ENCODE data around the gene ACVR2B. TPM values are rescaled to one million over a fixed set of nuclear protein-coding genes. Genes with fewer than 3 reads are reported as not detected.

Gene ACVR2B
- total and polyA plus RNA-seq, 10 of the 15 experiments (the other 5 are each of a cell fraction or from before 2014, with no cell fraction given), result 0.27 to 2.9 (median 1.0) TPM

- Histone ChIP-seq H3K4me3 (no peak overlapping the region), H3K9ac (ENCODE audit: control insufficient read depth, insufficient read depth, low read length) (no peak overlapping the region), H3K36me3 (ENCODE audit: control insufficient read depth in 2 of 2, insufficient read depth in 2 of 2, low read length in 1 of 2) (peaks cover 0 to 7% of the 10 kb centered on the region in 2 experiments; a peak in 2 of 4 replicates), H3K9me3 (replicated peaks; ENCODE audit: control insufficient read depth, insufficient read depth, low read length) (no peaks in the 10 kb centered on the region), H3K4me1 (ENCODE audit: control insufficient read depth, insufficient read depth, low read length) (peaks cover 3% of the 10 kb centered on the region; the same call in 1 of the 2 replicates), H3K27ac (ENCODE audit: control insufficient read depth, insufficient read depth) (no peak overlapping the region), H4K20me1 (ENCODE audit: control insufficient read depth, insufficient read depth) (no peaks in the 10 kb centered on the region), H3K79me2 (ENCODE audit: control insufficient read depth, insufficient read depth, low read length) (no peaks in the 10 kb centered on the region), H2AFZ (ENCODE audit: control insufficient read depth, low read depth, low read length) (no peak overlapping the region), H3K4me2 (ENCODE audit: control insufficient read depth, insufficient read depth) (no peak overlapping the region), H3K27me3 (replicated peaks in 1 of 2; ENCODE audit: control insufficient read depth in 2 of 2, insufficient read depth in 2 of 2, low read length in 1 of 2) (no peaks in the 10 kb centered on the region)
- TF ChIP-seq MTA3 (IDR thresholded peaks at IDR 0.05; ENCODE audit: borderline replicate concordance, low read length) (no peak), ZNF274 (IDR thresholded peaks at IDR 0.05; ENCODE audit: insufficient read depth, insufficient read length) (no peak), SMAD5 (IDR thresholded peaks at IDR 0.05; ENCODE audit: low read depth) (no peak), NR2C1 (IDR thresholded peaks at IDR 0.05) (no peak), NFXL1 (IDR thresholded peaks at IDR 0.05; ENCODE audit: borderline replicate concordance) (no peak), SRF (IDR thresholded peaks at IDR 0.05; ENCODE audit: low read depth in 2 of 2, low read length in 2 of 2) (no peak), E4F1 (IDR thresholded peaks at IDR 0.05; ENCODE audit: borderline replicate concordance, partially characterized antibody) (no peak), DPF2 (IDR thresholded peaks at IDR 0.05) (no peak), CTCF (IDR thresholded peaks at IDR 0.05 in 2 of 3, conservative IDR thresholded peaks at IDR 0.05 in 1 of 3; ENCODE audit: control insufficient read depth in 2 of 3, extremely low read depth in 1 of 3, insufficient read depth in 1 of 3, low read depth in 3 of 3, low read length in 3 of 3) (no peak), USF2 (IDR thresholded peaks at IDR 0.05; ENCODE audit: borderline replicate concordance, low read depth, low read length) (no peak), STAT3 (IDR thresholded peaks at IDR 0.05; ENCODE audit: low read depth, low read length) (no peak), RBBP5 (conservative IDR thresholded peaks at IDR 0.05) (no peak), CREM (IDR thresholded peaks at IDR 0.05; ENCODE audit: low read depth) (no peak), MLLT1 (IDR thresholded peaks at IDR 0.05) (no peak), CBFB (IDR thresholded peaks at IDR 0.05; ENCODE audit: low read depth) (no peak), NR2C2 (IDR thresholded peaks at IDR 0.05; ENCODE audit: borderline replicate concordance, control insufficient read depth, insufficient read length, low read depth) (no peak), SUZ12 (IDR thresholded peaks at IDR 0.05; ENCODE audit: unreplicated experiment) (no peak)
- 98% methylated on average over 2 of the region's 2 CpGs for WGBS (ENCODE audit: insufficient coverage, insufficient replicate concordance, low lambda C conversion rate, missing lambda C conversion rate)
- CTCF ChIA-PET, result interaction anchor here (1.5 to 8.6 kb wide), 2 partner anchors 10 to 13 kb away, joined by 7 to 120 read pairs; partner anchors contain the start of gene EXOG
- DNase-seq (ENCODE audit: low read depth, low spot score) (no peak), ATAC-seq (no peak), FAIRE-seq (no peak)
- SMC1A ChIA-PET (ENCODE audit: uncharacterized antibody, unreplicated experiment), result interaction anchor here (3.1 kb wide), 1 partner anchor 11 kb away, joined by 21 read pairs; no protein-coding TSS in a partner anchor
- BruUV-seq (replicated peaks), result no TSS peak
- in situ Hi-C loops (cut with MboI), result no loop called here
- RAD21 ChIA-PET (ENCODE audit: unreplicated experiment), result interaction anchor here (1.2 kb wide), 1 partner anchor 13 kb away, joined by 5 read pairs; the partner anchor contains the start of gene EXOG
- POLR2A ChIA-PET, result interaction anchor here (0.9 kb wide), 1 partner anchor 13 kb away, joined by 7 read pairs; no protein-coding TSS in a partner anchor
- intact Hi-C loops (cut with micrococcal nuclease; ENCODE audit: unreplicated experiment), result no loop called here
Measured at GRCh38 chr3:38509732-38510131, 56.0 kb downstream of the ACVR2B start.
